GM21737 (cell line): ENCODE measurements around the gene IFNLR1.
"Not testable (repeated sequence)": the region's sequence is repeated elsewhere in the genome, so short reads cannot be mapped to it uniquely, and the experiment has no call there.

Experiments
- ATAC-seq: cut with Tn5 transposase; IDR thresholded peaks from one replicate; pipeline ENCODE4 v1.9.1; 2021; ENCODE audit warnings: mild to moderate bottlenecking, moderate library complexity; ENCODE audit not compliant: unreplicated experiment

Gene IFNLR1

DNA sequence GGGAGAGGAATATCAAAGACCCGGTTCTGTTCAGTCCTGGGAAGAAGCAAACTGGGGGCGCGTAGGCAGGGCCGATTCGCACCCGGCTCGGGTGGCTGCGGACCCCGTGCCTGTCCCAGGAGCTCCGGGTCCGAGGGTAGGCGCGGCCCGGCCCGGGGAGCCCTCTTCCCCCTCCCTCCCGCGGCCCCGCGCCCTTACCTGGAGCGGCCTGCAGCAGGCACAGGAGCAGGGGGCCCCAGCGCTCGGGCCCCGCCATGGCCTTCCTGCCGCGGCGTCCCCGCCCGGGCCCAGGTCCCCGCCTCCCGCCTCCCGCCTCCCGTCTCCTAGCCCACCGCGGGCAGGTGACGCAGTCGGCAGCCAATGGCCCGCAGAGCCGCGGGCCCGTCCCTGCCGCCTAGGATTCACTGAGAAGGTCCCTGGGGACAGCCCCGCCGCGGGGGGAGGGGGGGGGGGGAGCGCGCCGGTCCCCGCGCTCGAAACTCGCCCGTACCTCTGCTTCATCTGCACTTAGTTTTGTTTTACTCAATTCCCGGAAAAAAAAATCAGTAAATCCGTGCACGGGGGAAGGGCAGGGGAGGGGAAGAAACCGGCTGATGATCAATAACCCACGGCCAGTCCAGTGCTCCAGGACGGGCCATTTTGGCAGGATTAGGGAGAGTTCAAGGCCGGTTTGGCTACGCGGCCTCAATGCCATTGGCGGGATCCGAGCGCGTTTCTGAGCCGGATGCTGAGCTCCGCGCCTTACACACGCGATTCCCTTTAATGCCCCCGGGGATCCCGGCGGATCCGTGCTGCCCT is at the start of gene IFNLR1:
Gene IFNLR1, minus strand, starts transcription at position 297 of the 798 bp plus-strand sequence. Its CDS starts 41 bp downstream, at position 256.
- ATAC-seq = no peak

DNA sequence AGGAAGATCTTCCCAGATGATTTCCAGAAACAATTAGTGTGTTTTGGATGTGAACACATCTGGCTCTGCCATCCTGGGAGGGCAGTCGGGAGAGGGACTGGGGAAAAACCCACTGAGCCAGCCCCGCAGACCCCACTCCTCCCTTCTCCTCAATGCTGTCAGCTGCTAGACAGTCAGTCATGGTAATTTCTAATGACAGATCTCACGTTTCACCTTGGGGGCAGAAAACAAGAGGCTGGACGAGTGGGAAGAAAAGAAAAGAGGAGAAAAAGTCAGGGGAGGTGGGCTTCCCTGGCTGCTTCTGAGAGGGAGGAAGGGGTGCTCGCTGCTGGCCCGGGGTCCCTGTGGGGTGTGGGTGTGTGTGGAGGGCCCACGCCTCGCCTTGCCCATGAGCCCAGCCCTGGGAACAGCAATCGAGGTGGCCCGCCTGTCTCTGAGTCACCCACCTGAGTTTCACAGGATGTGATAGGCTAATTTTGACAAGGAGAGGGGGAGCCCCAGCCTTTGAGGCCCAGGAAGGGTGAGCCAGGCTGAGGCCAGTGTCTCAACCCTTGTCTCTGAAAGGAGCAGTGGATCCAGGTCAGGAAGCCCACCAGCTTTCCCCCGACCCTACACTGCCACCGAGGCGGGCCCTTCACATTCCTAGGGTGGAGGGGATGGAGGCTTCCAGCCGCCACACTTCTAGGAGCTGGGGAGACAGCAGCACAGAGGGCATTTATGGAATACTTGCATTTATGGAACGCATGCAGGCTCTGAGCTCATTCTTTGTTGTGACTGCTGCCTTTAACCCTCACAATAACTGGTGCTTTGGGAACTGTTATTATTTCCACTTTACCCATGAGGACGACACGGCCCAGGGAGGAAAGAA is 49.1 kb upstream of the IFNLR1 start:
- ATAC-seq = no peak

DNA sequence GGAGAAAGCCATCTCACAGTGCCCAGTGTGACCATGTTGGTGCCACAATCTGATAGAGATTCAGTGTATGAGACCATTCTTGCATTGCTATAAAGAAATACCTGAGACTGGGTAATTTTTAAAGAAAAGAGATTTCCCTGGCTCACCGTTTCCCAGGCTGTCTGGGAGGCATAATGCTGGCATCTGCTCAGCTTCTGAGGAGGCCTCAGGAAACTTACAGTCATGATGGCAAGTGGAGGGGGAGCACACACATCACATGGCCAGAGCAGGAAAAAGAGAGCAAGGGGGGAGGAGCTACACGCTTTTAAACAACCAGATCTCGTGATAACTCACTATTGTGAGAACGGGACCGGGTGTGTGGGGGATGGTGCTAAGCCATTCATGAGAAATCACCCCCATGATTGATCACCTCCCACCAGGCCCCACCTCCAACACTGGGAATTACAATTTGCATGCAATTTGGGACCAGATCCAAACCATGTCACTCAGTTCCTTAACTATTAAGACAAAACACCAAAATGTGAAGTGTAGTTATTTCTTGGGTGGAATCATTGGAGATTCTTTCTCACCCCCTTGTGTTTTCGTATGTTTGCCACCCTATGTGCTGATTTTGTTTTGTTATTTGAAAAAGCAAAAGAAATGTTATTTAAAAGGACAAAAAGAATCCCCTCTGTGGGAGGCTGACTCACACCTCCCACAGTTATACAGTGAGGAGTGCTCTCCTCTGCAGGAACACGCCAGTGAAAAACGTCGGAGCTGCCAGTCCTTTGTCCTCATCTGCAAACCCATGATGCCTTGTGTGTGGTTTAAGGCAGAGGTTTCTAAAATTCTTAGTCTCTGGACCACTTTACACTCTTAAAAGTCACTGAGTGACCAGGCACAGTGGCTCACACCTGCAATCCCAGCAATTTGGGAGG is 46.9 kb upstream of the IFNLR1 start:
- no peak for ATAC-seq

DNA sequence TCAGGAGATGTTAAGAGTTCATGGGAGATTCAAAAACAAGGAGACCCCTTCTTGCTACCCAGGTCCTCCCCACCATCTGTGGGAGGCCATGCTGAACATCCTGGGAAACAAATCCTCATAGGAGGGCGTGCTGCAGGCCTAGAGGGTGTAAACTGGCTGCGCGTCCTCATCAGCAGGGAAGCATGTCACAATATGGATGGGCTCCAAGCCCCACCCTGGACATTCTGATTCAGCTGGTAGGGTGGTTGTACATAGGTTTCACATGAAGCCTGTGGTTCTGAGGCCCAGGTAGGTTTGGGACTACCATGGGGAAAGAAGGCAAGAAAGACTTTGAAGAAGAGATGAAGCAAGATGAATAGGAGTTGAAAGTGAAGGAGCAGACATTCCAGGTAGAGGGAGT is 44.6 kb upstream of the IFNLR1 start:
- no peak for ATAC-seq

DNA sequence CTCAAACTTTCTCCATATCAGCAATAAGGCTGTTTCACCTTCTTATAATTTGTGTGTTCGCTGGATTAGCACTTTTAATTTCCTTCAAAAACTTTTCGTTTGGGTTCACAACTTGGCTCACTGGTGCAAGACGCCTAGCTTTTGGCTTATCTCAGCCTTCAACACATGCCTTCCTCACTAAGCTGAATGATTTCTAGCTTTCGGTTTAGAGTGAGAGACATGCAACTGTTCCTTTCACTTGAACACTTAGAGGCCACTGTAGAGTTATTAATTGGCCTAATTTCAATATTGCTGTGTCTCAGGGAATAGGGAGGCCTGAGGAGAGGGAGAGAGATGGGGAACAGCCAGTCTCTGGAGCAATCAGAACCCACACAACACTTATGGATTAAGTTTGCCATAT is 41.2 kb upstream of the IFNLR1 start:
- ATAC-seq = no peak

DNA sequence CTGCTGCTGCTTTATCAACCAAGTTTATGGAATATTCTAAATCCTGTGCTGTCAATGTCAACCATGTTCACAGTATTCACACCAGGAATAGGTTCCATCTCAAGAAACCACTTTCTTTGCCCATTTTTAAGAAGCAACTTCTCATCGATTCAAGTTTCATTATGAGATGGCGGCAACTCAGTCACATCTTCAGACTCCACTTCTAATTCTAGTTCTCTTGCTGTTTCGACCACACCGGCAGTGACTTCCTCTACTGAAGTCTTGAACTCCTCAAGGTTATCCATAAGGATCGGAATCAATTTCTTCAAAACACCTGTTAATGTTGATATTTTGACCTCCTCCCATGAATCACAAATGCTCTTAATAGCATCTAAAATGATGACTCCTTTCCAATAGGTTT is 39.7 kb upstream of the IFNLR1 start:
- no peak for ATAC-seq

DNA sequence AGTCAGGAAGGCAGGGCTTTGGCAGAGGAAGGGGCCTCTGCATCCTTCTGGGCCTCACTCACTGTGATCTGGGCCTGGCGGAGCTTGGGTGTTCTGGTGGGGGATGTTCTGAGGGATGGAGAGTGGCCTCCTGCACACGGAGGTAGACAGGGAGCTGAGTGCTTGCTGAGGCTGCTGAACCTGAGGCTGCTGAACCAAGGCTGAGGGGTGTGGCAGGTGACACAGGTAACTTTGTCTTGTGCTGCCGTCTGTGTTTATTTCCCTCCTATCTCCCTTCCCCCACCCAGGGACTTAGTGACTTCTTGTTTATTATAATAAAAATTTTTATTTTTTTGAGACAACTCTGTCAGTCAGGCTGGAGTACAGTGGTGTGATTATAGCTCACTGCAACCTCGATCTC is 37.7 kb upstream of the IFNLR1 start:
- no peak for ATAC-seq

DNA sequence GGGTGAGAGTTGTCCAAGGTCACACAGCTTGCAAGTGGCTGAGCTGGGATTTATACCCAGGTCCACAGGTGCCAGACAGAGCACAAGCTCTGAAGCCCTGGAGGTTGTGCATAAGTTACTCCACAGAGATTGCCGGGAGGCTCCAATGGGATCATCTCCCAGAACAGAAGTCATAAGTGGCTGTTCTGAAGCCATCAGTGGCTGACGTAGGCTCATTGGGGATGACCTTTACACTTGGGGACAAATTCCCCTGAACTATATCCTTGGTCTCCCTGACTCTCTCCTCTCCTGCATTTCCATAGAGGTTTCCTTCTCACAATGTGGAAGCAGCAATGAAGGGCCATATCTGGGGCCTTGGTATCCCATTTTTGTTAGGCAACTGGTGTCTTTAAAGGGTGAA is 37.0 kb upstream of the IFNLR1 start:
- ATAC-seq = no peak

DNA sequence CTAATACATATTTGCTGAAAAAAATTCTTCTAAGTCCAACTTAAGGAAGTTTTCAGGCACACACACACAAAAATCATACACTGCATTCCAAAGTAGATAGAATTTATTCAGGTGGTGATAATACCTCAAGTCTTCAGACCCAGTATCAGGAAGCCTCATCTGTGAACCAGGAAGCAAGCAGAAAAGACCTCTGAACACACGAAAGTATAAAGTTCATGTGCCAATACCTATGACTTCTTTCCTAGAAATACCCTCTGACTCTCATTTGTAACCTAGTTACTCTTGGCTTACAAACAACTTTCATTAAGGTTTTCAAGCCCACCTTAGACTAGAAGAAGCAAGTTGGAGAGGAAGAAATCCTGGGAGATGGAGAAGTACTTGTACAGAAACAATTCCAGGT is 35.7 kb upstream of the IFNLR1 start:
- no peak for ATAC-seq

DNA sequence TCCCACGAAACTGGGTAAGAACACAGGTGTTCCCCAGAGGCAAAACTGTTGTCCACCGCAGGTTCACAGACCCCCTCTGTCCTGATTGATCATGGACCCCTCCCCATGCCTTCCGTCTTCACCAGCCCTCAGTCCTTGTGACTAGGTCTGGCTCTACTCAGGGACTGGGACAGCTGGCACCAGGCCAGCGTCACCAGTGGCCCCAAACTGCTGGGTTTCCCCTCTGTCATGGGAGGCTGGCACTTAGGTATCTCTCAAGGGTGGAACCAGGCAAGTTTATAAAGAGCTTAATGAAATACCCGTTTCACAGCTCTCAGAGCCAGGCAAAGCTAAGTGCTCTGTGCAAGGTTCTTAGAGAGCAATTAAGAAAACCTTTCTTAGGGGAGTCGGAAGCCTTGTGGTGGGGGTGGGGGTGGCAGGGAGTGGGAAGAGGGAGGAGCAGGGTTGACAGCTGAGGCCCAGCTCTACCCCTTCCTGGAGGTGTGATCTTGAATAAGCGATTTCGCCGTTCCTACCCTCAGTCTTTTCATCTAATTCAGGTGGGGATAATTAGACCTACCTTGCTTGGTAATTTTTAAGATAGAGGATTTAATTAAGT is 35.0 kb upstream of the IFNLR1 start:
- ATAC-seq = no peak

DNA sequence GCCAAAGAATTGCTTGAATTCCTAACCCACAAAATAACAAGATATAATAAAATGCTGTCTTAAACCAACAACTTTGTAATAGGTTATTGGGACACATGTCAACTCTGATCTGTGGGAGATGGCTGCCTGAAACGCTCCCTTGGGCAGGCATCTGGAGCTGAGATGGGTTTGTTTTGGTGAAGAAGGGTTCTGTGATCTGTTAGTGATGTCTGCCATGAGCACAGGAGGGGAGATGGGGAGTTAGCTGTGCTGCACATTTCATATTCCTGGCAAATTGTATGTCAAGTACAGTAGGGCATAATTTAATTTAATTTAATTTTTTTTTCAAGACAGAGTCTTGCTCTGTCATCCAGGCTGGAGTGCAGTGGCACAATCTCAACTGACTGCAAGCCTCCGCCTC is 34.2 kb upstream of the IFNLR1 start:
- no peak for ATAC-seq

DNA sequence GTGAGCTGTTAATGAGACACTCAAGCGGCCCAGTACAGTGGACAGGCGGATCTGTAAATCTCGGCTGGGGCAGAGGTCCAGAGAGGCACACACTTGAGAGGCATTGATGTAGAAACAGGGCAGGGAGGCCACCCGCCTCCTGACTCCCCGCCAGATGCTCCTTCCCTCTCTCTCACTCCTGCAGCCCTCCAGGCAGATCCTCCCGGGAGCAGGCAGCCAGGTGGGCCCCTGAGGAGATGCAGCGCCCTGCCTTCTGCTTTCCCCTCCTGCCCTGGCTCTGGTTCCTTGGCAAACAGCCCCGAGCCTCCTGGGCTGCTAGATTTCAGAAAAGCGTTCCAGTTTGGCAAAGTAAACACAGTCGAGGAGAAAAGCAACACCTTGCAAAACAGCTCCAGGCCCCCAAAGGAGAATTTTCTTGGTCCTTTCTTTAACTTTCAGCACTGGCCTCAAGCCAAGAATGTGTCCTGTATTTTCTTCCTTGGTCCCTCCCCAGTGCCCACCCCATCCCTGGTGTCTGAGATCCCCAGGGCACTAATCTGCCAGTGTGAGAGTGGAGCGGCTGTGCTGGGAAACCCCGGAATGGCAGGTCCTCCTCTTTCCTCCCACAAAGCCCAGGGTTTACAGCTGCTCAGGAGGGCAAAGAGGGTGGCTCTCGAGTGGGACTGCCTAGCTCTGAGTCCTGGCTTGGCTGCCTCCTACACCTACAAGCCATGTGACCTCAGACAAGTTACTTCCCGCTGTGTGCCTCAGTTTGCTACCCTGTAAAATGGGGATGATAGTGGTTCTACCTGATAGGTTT is 29.4 kb upstream of the IFNLR1 start:
- no peak for ATAC-seq

DNA sequence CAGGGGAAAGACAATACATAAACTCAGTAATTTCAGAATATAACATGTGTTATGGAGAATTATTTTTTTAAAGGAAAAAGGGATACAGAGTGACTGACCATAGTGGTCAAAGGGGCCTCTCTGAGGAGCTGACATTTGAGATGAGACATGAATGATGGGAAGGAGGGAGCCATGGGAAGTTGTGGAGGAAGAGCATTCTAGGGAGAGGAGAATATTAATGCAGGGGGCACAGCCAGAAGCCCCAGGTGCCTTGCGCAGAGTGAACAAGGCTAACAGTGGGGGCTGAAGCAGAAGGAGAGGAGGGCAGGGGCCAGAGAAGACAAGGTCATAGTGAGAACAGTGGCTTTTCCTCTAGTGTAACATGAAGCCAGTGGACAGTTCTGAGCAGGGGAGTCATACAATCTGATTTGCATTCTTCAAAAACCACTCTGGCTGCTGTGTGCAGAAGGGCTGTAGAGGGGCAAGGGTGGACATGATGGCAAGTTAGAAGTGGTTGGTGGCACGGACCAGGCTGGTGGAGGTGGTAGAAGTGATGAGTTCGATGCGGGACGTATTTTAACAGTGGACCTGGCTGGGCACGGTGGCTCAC is 28.2 kb upstream of the IFNLR1 start:
- ATAC-seq = no peak

DNA sequence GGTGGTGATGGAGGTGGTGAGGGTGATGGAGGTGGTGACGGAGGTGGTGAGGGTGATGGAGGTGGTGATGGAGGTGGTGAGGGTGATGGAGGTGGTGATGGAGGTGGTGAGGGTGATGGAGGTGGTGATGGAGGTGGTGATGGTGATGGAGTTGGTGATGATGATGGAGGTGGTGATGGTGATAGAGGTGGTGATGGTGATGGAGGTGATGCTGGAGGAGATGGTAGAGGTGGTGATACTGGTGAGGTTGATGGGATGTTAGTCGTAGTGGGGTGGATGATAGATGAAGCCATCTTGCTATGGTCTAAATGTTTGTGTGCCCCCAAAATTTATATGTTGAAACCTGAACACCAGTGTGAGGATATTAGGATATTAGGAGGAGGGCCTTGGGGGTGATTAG is 25.3 kb upstream of the IFNLR1 start:
- no peak for ATAC-seq

DNA sequence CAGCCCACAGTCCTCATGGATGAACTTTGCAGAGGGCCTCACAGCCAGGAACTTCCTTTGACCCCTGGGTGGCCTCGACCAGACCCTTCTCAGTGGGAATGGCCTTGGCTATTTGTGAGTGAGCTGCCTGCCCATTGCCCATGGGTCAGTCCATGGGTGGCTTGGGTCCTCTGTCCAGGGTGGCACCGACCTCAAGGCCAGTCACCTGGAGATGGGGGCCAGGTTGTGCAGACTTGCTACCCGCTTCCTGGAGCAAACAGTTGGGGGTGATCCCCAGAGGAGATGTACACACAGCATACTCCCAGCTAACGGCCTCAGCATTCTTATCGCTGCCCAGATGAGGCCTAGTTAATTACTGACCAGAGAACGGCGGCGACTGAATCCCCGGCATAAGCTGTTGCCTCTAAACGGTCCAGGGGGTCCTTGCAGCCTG is 23.1 kb upstream of the IFNLR1 start:
- ATAC-seq = no peak

DNA sequence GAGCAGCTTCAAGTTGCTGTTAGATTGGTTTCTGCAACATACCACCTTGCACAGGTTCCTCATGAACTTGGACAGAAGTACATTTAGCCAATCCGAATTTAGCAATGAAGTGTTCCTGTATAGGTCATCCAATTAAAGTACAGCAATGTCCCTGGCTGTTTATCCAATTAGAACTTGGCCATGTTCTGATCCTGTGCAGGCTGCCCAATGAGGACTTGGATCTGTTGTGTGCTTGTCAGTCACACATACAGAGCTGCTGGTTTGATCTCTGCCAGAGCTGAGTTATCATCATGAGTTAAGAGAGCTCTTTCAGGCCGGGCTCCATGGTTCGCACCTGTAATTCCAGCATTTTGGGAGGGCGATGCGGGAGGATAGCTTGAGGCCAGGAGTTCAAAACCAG is 22.0 kb upstream of the IFNLR1 start:
- ATAC-seq = no peak

DNA sequence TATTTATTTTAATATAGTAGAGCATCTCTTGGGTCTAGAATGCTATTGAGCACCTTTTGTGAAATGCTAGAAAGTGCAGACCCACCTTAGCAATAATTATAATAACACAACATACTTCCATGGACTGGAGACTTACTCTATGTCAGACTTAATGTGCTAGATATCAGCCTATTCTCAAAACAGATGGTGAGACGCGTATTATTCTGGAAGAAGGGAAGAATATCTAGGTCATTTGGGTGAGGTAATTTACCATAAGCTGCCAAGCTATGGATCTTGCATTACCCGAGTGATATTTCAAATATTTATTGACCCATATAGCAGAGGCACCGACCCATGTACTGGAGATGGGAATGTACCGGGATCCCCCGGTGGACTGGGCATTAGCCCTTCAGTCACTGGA is 20.6 kb upstream of the IFNLR1 start:
- no peak for ATAC-seq

DNA sequence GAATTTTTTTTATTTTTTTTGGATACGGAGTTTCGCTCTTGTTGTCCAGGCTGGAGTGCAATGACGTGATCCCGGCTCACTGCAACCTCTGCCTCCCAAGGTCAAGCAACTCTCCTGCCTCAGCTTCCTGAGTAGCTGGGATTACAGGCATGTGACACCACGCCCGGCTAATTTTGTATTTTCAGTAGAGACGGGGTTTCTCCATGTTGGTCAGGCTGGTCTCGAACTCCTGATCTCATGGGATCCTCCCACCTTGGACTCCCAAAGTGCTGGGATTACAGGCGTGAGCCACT is 20.3 kb upstream of the IFNLR1 start:
- not testable (repeated sequence) for ATAC-seq

DNA sequence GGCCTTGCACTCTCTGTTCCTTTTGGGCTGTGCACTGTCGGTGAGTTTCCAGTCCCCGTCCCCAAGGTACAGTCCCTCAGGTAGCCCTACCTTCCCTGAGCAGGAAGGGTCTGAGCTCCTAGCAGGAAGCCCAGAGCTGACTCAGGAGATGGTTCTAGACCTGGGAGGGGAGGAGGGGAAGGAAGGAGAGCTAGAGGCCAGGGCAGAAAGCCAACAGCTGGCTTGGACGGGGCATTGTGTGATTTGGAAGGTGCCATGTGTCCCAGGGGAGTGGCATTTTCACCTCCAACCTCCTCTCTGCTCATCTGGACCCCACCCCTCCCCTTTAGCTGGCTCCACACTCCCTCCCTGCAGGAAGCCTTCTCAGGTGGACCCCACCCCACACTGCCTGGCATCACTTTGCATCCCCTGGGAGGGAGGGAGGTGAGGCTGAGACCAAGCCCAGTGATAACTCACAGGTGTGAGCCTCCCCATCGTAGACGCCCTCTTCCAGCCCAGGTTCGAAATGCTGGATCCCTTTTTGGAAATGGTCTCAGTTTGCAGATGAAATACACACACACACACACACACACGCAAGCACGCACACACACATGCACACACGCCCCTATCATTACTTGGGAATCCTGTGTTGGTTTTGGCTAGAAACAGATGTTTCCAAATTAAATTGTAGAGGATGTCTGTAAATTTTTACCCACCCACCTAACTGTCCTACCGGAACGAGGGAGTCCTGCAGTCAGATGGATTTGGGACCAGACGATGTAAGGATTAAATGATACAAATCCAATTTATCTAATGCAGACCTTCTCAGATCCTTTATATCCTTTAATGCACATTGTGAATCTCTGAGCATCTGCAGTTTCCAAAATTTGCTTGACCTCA is 19.7 kb upstream of the IFNLR1 start:
- ATAC-seq = no peak
